Stomach (tissue), 4 donors: ENCODE data around the gene EIF3C.
"Not testable (repeated sequence)": the region's sequence is repeated elsewhere in the genome, so short reads cannot be mapped to it uniquely, and the experiment has no call there.

ENCODE experiments used
- EP300 ChIP-seq: sonication (generic); formaldehyde crosslinking; IDR thresholded peaks from one replicate; pipeline ENCODE4 v1.6.1; 2017; ENCODE audit warnings: antibody characterized with exemption
- POLR2A ChIP-seq, 4 donors: fragments of 450-650 bp; IDR thresholded peaks; one replicate each; pipeline ENCODE4 v1.6.1; 2016; ENCODE audit warnings: antibody characterized with exemption in 4 of 4, control low read depth in 2 of 4, mild to moderate bottlenecking in 1 of 4, moderate library complexity in 1 of 4
- POLR2AphosphoS5 ChIP-seq, 3 donors: sonication (generic); formaldehyde crosslinking; IDR thresholded peaks; one replicate each; pipeline ENCODE4 v1.6.1; 2016; ENCODE audit warnings: antibody characterized with exemption in 3 of 3
- TF ChIP-seq, protein P1 (sequence below), 7 experiments: fragments of 450-650 bp in 4 of 7; fragments of 200-600 bp in 3 of 7; sonication (generic) in 3 of 7; IDR thresholded peaks; one replicate each; pipeline ENCODE4 v1.5.1; 2016 to 2019; ENCODE audit warnings: antibody characterized with exemption in 7 of 7, control low read depth in 2 of 7, mild to moderate bottlenecking in 1 of 7

DNA sequence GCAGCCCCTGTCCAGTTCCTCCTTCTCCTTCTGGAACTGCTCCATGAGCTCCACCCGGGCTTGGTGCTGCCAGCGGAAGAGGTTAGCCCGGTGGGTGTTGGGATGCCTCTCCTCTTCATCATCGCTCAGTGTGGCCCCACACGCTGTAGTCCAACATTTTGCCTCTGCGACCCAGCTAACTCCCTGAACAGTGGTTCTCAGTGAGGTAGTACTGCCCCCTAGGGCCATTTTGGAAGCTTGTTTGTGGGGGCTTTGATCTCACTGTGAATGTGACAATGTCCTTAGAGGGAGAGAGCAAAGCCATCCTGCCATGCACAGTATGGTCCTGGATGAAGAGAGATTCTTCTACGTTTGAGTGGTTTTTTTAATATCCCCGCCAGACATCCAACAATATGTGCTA lies 9.9 kb upstream of the EIF3C start:
- TF ChIP-seq POLR2A (IDR thresholded peaks at IDR 0.05); POLR2AphosphoS5 (IDR thresholded peaks at IDR 0.05); EP300: not testable (repeated sequence)
- TF ChIP-seq, protein P1, sequence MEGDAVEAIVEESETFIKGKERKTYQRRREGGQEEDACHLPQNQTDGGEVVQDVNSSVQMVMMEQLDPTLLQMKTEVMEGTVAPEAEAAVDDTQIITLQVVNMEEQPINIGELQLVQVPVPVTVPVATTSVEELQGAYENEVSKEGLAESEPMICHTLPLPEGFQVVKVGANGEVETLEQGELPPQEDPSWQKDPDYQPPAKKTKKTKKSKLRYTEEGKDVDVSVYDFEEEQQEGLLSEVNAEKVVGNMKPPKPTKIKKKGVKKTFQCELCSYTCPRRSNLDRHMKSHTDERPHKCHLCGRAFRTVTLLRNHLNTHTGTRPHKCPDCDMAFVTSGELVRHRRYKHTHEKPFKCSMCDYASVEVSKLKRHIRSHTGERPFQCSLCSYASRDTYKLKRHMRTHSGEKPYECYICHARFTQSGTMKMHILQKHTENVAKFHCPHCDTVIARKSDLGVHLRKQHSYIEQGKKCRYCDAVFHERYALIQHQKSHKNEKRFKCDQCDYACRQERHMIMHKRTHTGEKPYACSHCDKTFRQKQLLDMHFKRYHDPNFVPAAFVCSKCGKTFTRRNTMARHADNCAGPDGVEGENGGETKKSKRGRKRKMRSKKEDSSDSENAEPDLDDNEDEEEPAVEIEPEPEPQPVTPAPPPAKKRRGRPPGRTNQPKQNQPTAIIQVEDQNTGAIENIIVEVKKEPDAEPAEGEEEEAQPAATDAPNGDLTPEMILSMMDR (IDR thresholded peaks at IDR 0.05) = not testable (repeated sequence)
